Bronchial epithelial cell (primary cell): ENCODE results near the gene SIAH2. TPM values are rescaled to one million over a fixed set of nuclear protein-coding genes. Genes with fewer than 3 reads are reported as not detected.
A peak's percentile ranks its signal among the peaks of the same experiment; 100 is the strongest.

Source experiments
- DNase-seq: peaks from one replicate; pipeline ENCODE4 v3.0.0-alpha.2; 2010; ENCODE audit warnings: low read depth
- FAIRE-seq: peaks from 2 replicates; lab custom pipeline; 2011; peaks lifted over from hg19 to GRCh38; lab: Jason Lieb, UNC
- H3K27me3 ChIP-seq: 2 replicates; pipeline ENCODE4 v1.5.1; 2011; ENCODE audit warnings: low read length; ENCODE audit not compliant: control insufficient read depth, insufficient read depth
- H3K36me3 ChIP-seq: 2 replicates; pipeline ENCODE4 v1.5.1; 2011; ENCODE audit warnings: low read length; ENCODE audit not compliant: control insufficient read depth, insufficient read depth
- H3K4me3 ChIP-seq: 2 replicates; pipeline ENCODE4 v1.5.1; 2011; ENCODE audit warnings: mild to moderate bottlenecking, low read depth, low read length, control low read depth
- total RNA-seq: library from RNA; depleted of rRNA; stranded (reverse); fragments of >200 nt; gene quantifications from 2 replicates; pipeline ENCODE4 v1.2.1, GENCODE V29; 2014
- TF ChIP-seq, protein P1 (sequence below): IDR thresholded peaks from 2 replicates; pipeline ENCODE4 v1.5.1; 2011; ENCODE audit warnings: mild to moderate bottlenecking, moderate library complexity, low read length, control low read depth, inconsistent platforms; ENCODE audit not compliant: insufficient read depth, severe bottlenecking

The SIAH2 gene
- total RNA-seq, 1 donor from 2014 or later = 36.1 TPM

DNA sequence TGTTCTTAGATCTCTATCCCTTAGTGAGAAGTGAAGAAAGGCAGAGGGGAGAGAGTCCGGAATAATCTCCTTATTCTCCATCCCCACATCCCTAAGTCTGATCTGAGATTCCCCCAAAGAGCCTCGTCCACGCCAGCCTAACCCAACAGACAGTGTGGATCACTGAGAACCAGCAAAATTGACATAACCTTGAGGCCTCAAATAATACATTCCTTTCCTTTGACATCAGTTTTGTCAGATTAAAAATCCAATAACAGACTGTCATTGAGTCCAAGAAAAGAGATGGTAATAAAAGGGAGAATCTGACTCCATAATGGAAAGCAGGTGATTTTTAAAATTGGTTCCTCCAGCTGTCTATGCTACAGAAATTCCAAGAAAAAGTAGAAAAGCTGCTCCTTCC is 7.7 kb upstream of the SIAH2 start:
- TF ChIP-seq, protein P1, sequence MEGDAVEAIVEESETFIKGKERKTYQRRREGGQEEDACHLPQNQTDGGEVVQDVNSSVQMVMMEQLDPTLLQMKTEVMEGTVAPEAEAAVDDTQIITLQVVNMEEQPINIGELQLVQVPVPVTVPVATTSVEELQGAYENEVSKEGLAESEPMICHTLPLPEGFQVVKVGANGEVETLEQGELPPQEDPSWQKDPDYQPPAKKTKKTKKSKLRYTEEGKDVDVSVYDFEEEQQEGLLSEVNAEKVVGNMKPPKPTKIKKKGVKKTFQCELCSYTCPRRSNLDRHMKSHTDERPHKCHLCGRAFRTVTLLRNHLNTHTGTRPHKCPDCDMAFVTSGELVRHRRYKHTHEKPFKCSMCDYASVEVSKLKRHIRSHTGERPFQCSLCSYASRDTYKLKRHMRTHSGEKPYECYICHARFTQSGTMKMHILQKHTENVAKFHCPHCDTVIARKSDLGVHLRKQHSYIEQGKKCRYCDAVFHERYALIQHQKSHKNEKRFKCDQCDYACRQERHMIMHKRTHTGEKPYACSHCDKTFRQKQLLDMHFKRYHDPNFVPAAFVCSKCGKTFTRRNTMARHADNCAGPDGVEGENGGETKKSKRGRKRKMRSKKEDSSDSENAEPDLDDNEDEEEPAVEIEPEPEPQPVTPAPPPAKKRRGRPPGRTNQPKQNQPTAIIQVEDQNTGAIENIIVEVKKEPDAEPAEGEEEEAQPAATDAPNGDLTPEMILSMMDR = no peak
- H3K27me3 ChIP-seq = no peaks in the 10 kb centered on the region
- H3K4me3 ChIP-seq = no peak overlapping the region
- FAIRE-seq = no peak
- H3K36me3 ChIP-seq = no peaks in the 10 kb centered on the region
- DNase-seq = no peak

DNA sequence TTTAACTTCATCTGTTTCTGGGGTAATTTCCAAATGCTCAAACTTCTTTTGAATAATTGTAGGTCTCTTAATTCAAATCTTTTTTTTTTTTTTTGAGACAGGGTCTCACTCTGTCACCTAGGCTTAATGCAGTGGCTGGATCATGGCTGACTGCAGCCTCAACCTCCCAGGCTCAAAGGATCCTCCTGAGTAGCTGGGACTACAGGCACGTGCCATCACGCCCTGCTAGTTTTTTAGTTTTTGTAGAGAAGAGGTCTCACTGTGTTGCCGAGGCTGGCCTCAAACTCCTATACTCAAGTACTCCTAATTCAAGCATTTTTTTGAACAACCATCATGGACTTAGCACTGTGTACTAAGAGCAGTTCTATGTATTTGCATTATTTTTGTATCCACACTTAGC is 3.8 kb upstream of the SIAH2 start:
- H3K27me3 ChIP-seq = no peaks in the 10 kb centered on the region
- no peaks in the 10 kb centered on the region for H3K36me3 ChIP-seq
- DNase-seq = no peak
- no peak overlapping the region for H3K4me3 ChIP-seq
- FAIRE-seq = no peak
- TF ChIP-seq, protein P1 = no peak

DNA sequence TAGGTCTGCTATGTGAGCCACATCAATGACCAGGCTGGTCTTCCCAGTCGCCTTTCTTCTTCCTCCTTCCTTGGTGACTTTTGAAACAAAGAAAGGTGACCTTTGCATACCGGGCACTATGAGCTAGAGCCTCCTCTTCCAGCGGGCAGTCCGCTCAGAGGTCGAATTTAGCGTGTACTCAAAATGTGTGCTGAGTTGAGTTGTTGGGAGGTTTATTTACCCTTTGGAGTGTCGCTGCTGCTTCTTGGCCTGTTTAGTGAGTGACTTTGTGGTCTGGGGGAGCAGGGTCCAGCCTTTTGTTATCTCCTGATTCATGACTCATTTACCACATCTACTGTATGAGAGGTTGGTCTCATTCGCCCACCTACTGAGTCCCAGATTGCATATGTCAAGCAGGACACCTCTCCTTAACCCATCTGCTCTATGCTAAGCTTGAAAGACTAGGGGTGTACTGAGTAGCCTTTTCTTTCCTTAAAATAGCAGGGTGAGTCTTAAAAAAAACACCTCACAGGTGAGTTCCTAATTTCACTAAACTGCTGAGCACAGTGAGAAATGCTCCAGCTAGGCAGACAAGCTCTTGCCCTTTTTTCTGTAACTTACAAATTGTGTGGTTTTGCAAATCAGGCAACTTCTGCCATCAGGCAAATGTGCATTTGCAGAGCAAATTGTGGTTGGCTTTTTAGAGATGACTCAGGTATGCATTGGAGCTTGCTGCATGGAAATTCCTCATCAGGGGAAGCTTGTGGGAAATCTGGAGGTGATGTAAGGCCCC is 3.2 kb upstream of the SIAH2 start:
- DNase-seq = peak; percentile 69
- no peaks in the 10 kb centered on the region for H3K36me3 ChIP-seq
- H3K27me3 ChIP-seq = no peaks in the 10 kb centered on the region
- no peak for FAIRE-seq
- TF ChIP-seq, protein P1 = no peak
- no peak overlapping the region for H3K4me3 ChIP-seq

DNA sequence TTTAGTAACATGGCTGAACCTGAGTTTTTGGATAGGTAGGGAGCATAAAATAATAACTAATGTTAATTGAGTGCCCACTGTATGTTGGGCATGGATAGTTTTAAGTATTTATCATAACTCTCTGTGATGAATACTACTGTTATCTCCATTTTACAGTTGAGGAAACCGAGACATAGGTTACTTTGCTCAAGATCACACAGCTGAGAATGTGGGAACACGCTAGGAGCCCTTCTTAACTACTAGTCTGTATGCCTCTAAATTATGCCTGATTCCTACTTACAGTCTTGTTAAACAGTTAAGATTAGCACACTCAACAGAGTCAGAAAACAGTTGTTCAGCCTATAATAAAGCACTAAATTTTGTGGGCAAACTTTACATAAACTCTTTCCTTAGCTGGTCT is 2.0 kb upstream of the SIAH2 start:
- no peaks in the 10 kb centered on the region for H3K27me3 ChIP-seq
- FAIRE-seq (no peak), DNase-seq (no peak)

DNA sequence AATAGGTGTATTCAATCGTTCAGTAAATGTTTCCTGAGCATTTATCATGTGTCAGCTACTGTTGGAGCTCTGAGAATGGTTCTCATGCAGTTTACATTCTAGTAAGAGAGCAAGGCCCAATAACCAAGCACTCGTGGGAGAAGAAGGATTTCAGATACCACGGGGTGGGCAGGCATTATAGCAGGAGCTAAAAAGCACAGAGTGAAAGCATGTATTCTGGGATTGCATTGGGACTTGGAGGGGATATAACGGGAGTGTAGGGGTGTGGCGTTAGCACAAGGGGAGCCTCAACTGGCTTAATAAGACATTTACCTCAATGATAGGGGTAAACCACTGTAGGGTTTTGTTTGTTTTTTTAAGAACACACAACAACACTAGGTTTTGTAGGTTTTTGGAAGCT is 1.6 kb upstream of the SIAH2 start:
- Histone ChIP-seq H3K27me3 (no peaks in the 10 kb centered on the region), H3K4me3 (no peak overlapping the region), H3K36me3 (no peaks in the 10 kb centered on the region)
- FAIRE-seq (no peak), DNase-seq (no peak)
- TF ChIP-seq, protein P1 = no peak

More for the DNA sequence above, 2.0 kb upstream of the SIAH2 start:
- H3K4me3 ChIP-seq = no peak overlapping the region
- TF ChIP-seq, protein P1 = no peak
- no peaks in the 10 kb centered on the region for H3K36me3 ChIP-seq

DNA sequence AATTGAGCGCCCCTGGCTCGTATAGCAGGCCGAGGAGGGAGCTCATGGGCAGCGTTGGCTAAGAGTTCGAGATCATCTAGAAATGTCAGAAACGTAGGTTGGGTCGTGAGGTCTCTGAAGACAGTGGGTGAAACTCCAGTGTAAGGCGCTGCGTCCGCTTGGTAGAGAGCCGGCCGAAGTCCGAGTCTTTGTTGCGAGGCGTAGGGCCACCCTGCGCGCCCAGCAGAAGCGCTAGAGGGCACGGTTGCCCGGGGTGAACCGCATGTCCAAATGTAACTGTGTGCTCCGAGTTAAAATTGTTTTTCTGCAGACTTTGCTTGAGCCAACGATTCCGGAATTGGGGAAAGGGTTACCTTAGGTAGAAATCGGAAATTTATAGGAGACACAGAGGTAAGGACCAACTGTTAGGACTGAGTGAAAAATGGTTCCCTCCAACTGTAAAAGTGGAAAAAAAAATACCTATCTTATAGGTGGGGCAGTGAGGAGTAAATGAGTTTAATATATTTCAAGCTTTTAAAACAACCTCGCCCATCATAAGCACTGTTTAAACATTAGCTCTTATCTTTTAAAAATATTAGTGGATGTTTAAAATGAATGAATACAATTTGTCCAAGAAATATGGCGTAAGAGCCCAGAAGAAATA is 993 bp upstream of the SIAH2 start:
- H3K36me3 ChIP-seq = no peaks in the 10 kb centered on the region
- TF ChIP-seq, protein P1 = peak; percentile 74
- no peaks in the 10 kb centered on the region for H3K27me3 ChIP-seq
- H3K4me3 ChIP-seq = peak overlapping the region; percentile 88
- DNase-seq = peak; percentile 39
- FAIRE-seq = no peak
